A549 (cell line): Measurements from ENCODE around the gene LIPT2. TPM values are rescaled to one million over a fixed set of nuclear protein-coding genes. Genes with fewer than 3 reads are reported as not detected.

Experiments used
- ATAC-seq, 2 experiments: fragments of 200-7000 bp in 1 of 2; fragments of >200 bp in 1 of 2; cut with Nextera tagmentation in 1 of 2; cut with Tn5 transposase in 1 of 2; 3 replicates each; pipeline versions ENCODE4 v1.8.0 to v1.9.1; 2018 to 2020; ENCODE audit warnings: mild to moderate bottlenecking in 1 of 2, moderate library complexity in 1 of 2
- CTCF ChIA-PET: fragments of 300-600 bp; sonication (Branson Sonifier 250); formaldehyde crosslinking; extraction: SDS; loops from one replicate; lab custom pipeline; 2021; ENCODE audit warnings: antibody characterized with exemption, inconsistent platforms; lab: Yijun Ruan, JAX
- POLR2A ChIA-PET: fragments of 350-600 bp; formaldehyde crosslinking; extraction: SDS; loops from one replicate; lab custom pipeline; 2021; ENCODE audit warnings: antibody characterized with exemption, inconsistent platforms; lab: Yijun Ruan, JAX
- DNase-seq, 2 experiments: peaks; one replicate each; pipeline versions ENCODE4 v3.0.0 to v3.0.0-alpha.2; 2011 to 2016; ENCODE audit warnings: low read depth in 1 of 2, low spot score in 1 of 2
- FAIRE-seq: peaks from 2 replicates; lab custom pipeline; 2011; peaks lifted over from hg19 to GRCh38; lab: Jason Lieb, UNC
- H3K27ac ChIP-seq, 2 experiments: fragments of >200 bp; sonication (Bioruptor Twin); formaldehyde crosslinking; 3 replicates each; pipeline ENCODE4 v1.5.1; 2016 to 2017
- H3K4me1 ChIP-seq: fragments of >200 bp; sonication (Bioruptor Twin); formaldehyde crosslinking; 3 replicates; pipeline ENCODE4 v1.6.1; 2016
- H3K4me2 ChIP-seq: fragments of >200 bp; sonication (Bioruptor Twin); formaldehyde crosslinking; 3 replicates; pipeline ENCODE4 v1.6.1; 2016
- H3K4me3 ChIP-seq: fragments of >200 bp; sonication (Bioruptor Twin); formaldehyde crosslinking; 3 replicates; pipeline ENCODE4 v1.5.1; 2016
- H3K9me3 ChIP-seq: fragments of >200 bp; sonication (Bioruptor Twin); formaldehyde crosslinking; 3 replicates; pipeline ENCODE4 v1.6.1; 2016
- CBX8 ChIP-seq: fragments of 200-600 bp; sonication (generic); IDR thresholded peaks from 2 replicates; pipeline ENCODE4 v1.6.1; 2016
- EHF ChIP-seq: fragments of 250-450 bp; sonication (Bioruptor Pico); IDR thresholded peaks from 2 replicates; pipeline ENCODE4 v1.5.0; 2020; ENCODE audit warnings: mild to moderate bottlenecking
- EHMT2 ChIP-seq: fragments of 200-600 bp; sonication (generic); IDR thresholded peaks from 2 replicates; pipeline ENCODE4 v1.6.1; 2016; ENCODE audit warnings: antibody characterized with exemption, low read depth, mild to moderate bottlenecking, moderate library complexity
- EP300 ChIP-seq, 2 experiments: fragments of >200 bp; sonication (Bioruptor Twin); formaldehyde crosslinking; IDR thresholded peaks; 2 replicates in 1 of 2; 3 replicates in 1 of 2; pipeline ENCODE4 v1.6.1; 2016 to 2017
- ESRRA ChIP-seq: fragments of 150-350 bp; IDR thresholded peaks from 2 replicates; pipeline ENCODE4 v1.6.1; 2014; ENCODE audit warnings: mild to moderate bottlenecking, low read length, borderline replicate concordance
- GATA3 ChIP-seq: IDR thresholded peaks from 2 replicates; pipeline ENCODE4 v1.6.1; 2012; ENCODE audit warnings: borderline replicate concordance
- HEYL ChIP-seq: fragments of 250-450 bp; sonication (Bioruptor Pico); IDR thresholded peaks from 2 replicates; pipeline ENCODE4 v1.8.0; 2021; ENCODE audit warnings: mild to moderate bottlenecking, moderate library complexity
- JUNB ChIP-seq: fragments of >200 bp; sonication (Bioruptor Twin); formaldehyde crosslinking; IDR thresholded peaks from 2 replicates; pipeline ENCODE4 v1.6.1; 2016
- KDM1A ChIP-seq: fragments of 200-600 bp; sonication (generic); IDR thresholded peaks from 2 replicates; pipeline ENCODE4 v1.6.1; 2016; ENCODE audit warnings: low read depth, mild to moderate bottlenecking
- MAFK ChIP-seq: fragments of 450-650 bp; IDR thresholded peaks from 2 replicates; pipeline ENCODE4 v1.6.1; 2014; ENCODE audit not compliant: partially characterized antibody
- MAZ ChIP-seq: fragments of 150-350 bp; IDR thresholded peaks from 2 replicates; pipeline ENCODE4 v1.6.1; 2014; ENCODE audit warnings: antibody characterized with exemption, low read depth, low read length, borderline replicate concordance
- NFE2L2 ChIP-seq: fragments of 150-350 bp; conservative IDR thresholded peaks from 2 replicates; pipeline ENCODE4 v1.6.1; 2014; ENCODE audit warnings: low read length
- NPAS2 ChIP-seq: fragments of 250-450 bp; sonication (Bioruptor Pico); IDR thresholded peaks from 2 replicates; pipeline ENCODE4 v1.8.0; 2022; ENCODE audit warnings: mild to moderate bottlenecking, moderate library complexity, borderline replicate concordance
- PHF8 ChIP-seq: fragments of 200-600 bp; sonication (generic); IDR thresholded peaks from 2 replicates; pipeline ENCODE4 v1.6.1; 2016; ENCODE audit warnings: low read depth, mild to moderate bottlenecking, antibody characterized with exemption, moderate library complexity, borderline replicate concordance
- POLR2AphosphoS2 ChIP-seq: conservative IDR thresholded peaks from 2 replicates; pipeline ENCODE4 v1.6.1; 2012; ENCODE audit warnings: low read length, improper control_type of control experiment, inconsistent platforms
- RAD21 ChIP-seq, 2 experiments: fragments of >200 bp in 1 of 2; sonication (Bioruptor Twin) in 1 of 2; formaldehyde crosslinking in 1 of 2; IDR thresholded peaks in 1 of 2; conservative IDR thresholded peaks in 1 of 2; 2 replicates in 1 of 2; 3 replicates in 1 of 2; pipeline ENCODE4 v1.6.1; 2012 to 2018; ENCODE audit warnings: inconsistent platforms in 1 of 2
- RARB ChIP-seq: fragments of 250-450 bp; sonication (Bioruptor Pico); IDR thresholded peaks from 2 replicates; pipeline ENCODE4 v1.8.0; 2021; ENCODE audit warnings: mild to moderate bottlenecking, moderate library complexity
- RNF2 ChIP-seq: fragments of 200-600 bp; sonication (generic); IDR thresholded peaks from 2 replicates; pipeline ENCODE4 v1.6.1; 2016; ENCODE audit warnings: low read depth, mild to moderate bottlenecking, antibody characterized with exemption, moderate library complexity, borderline replicate concordance
- SMC3 ChIP-seq: fragments of >200 bp; sonication (Bioruptor Twin); formaldehyde crosslinking; IDR thresholded peaks from 3 replicates; pipeline ENCODE4 v1.6.1; 2018; ENCODE audit warnings: inconsistent platforms
- SREBF2 ChIP-seq: fragments of 450-650 bp; IDR thresholded peaks from 2 replicates; pipeline ENCODE4 v1.6.1; 2014; ENCODE audit warnings: mild to moderate bottlenecking, moderate library complexity
- ZSCAN20 ChIP-seq: fragments of 250-450 bp; sonication (Bioruptor Pico); IDR thresholded peaks from 2 replicates; pipeline ENCODE4 v1.8.0; 2022; ENCODE audit warnings: mild to moderate bottlenecking, moderate library complexity
- WGBS: methylation state at CpG from one replicate; pipeline ENCODE4 v1.1.6; 2017; ENCODE audit errors: missing lambda C conversion rate; 5-methylcytosine and 5-hydroxymethylcytosine counted together
- polyA plus RNA-seq, 4 experiments: library from polyadenylated mRNA; depleted of rRNA in 3 of 4; stranded (reverse); fragments of >200 nt; fragmentation: RNase III in 1 of 4; extraction: RNeasy Plus Mini Kit Qiagen cat#74134 plus additional on column Dnase treatment in 1 of 4; gene quantifications; 2 replicates in 3 of 4; 3 replicates in 1 of 4; pipeline ENCODE4 v1.2.3, GENCODE V29; 2011 to 2017
- TF ChIP-seq, protein P1 (sequence below): IDR thresholded peaks from 2 replicates; pipeline ENCODE4 v1.6.1; 2012
- TF ChIP-seq, protein P2 (sequence below): fragments of >200 bp; sonication (Bioruptor Twin); formaldehyde crosslinking; IDR thresholded peaks from 2 replicates; pipeline ENCODE4 v1.6.1; 2016
- TF ChIP-seq, protein P3 (sequence below): fragments of 250-450 bp; sonication (Bioruptor Pico); IDR thresholded peaks from 2 replicates; pipeline ENCODE4 v1.5.0; 2020; ENCODE audit warnings: low read depth, mild to moderate bottlenecking, moderate library complexity
- TF ChIP-seq, protein P4 (sequence below): IDR thresholded peaks from 2 replicates; pipeline ENCODE4 v1.6.1; 2012; ENCODE audit warnings: low read depth, borderline replicate concordance

The LIPT2 gene
- polyA plus RNA-seq, 2 of the 4 experiments (the other 2 are of a cell fraction) = 4.8 to 9.8 TPM

DNA sequence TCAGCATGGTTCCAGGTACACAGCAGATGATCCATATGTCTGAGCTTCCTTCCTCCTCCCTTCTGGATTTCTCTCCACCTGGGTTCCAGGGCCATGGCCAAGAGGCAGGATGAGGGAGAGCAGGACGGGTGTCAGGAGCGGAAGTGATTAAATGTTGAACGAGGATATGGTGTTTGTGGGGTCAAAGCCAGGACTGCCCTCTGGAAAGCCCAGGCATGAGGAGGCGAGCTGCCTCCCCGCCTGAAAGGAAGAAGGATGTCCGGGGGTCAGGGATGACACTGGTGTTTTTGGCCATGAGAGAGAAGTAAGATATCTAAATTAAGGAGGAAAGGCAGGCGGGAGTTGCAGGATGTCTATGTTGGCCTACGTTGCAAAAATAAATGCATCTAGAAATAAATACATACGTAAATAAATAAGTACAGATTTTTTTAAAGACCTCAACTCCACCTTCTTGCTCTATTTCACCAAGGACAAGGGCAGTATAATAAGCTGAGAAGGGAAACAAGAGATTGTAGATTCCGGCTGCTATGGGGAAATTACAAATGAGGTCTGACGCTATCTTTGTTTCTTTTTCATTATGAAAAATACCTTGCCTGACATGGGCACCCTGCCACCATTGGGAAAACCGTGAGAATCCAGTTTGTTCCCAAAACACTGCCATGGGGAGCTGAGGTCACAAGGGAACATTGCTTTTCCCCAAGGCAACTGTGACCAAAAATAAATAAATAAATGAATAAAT, 27.6 kb upstream of the LIPT2 start:
- Histone ChIP-seq H3K4me2 (no peak overlapping the region), H3K9me3 (no peaks in the 10 kb centered on the region), H3K4me3 (no peak overlapping the region), H3K27ac (no peak overlapping the region), H3K4me1 (no peaks in the 10 kb centered on the region)
- ChIA-PET CTCF (interaction anchor here (0.8 to 4.0 kb wide), 5 partner anchors 42 to 265 kb away, joined by 3 to 18 read pairs (median 5); no protein-coding TSS in a partner anchor), POLR2A (interaction anchor here (4.2 kb wide), 1 partner anchor 28 kb away, joined by 18 read pairs; the partner anchor contains the start of gene LIPT2)
- no peak for DNase-seq
- ATAC-seq = no peak
- 68% methylated on average over 12 of the region's 12 CpGs for WGBS
- FAIRE-seq = no peak
- TF ChIP-seq RARB (CRISPR knock-in tag) = no peak
- no peak for TF ChIP-seq POLR2AphosphoS2
- no peak for TF ChIP-seq HEYL (CRISPR knock-in tag)
- TF ChIP-seq, protein P1, sequence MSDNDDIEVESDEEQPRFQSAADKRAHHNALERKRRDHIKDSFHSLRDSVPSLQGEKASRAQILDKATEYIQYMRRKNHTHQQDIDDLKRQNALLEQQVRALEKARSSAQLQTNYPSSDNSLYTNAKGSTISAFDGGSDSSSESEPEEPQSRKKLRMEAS = no peak
- no peak for TF ChIP-seq CBX8
- no peak for TF ChIP-seq RNF2
- no peak for TF ChIP-seq NFE2L2
- TF ChIP-seq EP300 (IDR thresholded peaks at IDR 0.05) = no peak
- TF ChIP-seq GATA3 = no peak
- no peak for TF ChIP-seq PHF8
- TF ChIP-seq ZSCAN20 (CRISPR knock-in tag) = no peak
- TF ChIP-seq, protein P2, sequence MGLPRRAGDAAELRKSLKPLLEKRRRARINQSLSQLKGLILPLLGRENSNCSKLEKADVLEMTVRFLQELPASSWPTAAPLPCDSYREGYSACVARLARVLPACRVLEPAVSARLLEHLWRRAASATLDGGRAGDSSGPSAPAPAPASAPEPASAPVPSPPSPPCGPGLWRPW = no peak

DNA sequence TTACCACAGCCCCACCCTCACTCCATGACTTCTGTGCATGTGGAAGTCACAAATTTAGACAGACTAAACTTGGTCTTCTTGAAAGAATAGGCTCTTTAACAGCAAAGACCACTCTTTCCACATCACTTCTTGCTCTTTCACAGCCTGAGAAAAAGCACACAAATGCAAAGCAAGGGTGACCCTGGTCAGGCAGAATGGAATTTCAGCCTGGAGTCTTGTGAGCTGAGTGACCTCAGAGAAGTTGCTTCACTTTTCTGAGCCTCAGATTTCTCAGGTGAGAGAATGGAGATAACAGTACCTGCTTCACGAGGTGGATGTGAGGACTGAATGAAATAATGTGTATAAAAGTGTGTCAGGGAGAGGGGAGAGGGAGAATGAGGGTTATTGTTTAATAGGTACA, 26.8 kb upstream of the LIPT2 start:
- H3K4me3 ChIP-seq = no peak overlapping the region
- FAIRE-seq = no peak
- ChIA-PET CTCF (interaction anchor here (1.2 to 4.0 kb wide), 4 partner anchors 67 to 336 kb away, joined by 4 to 18 read pairs (median 4); no protein-coding TSS in a partner anchor), POLR2A (interaction anchor here (1.0 kb wide), 1 partner anchor 27 kb away, joined by 3 read pairs; no protein-coding TSS in a partner anchor)
- H3K4me1 ChIP-seq = no peaks in the 10 kb centered on the region
- H3K27ac ChIP-seq = no peak overlapping the region
- DNase-seq = no peak
- ATAC-seq = no peak
- WGBS = 5% methylated on average over 1 of the region's 1 CpG
- H3K4me2 ChIP-seq = no peak overlapping the region
- TF ChIP-seq EHF (CRISPR knock-in tag) (no peak), KDM1A (no peak), SREBF2 (no peak), RNF2 (no peak), SMC3 (no peak), NPAS2 (CRISPR knock-in tag) (no peak), JUNB (no peak), MAZ (no peak), MAFK (no peak), EHMT2 (no peak), RAD21 (conservative IDR thresholded peaks at IDR 0.05 in 1 of 2, IDR thresholded peaks at IDR 0.05 in 1 of 2) (no peak), ESRRA (no peak)
- TF ChIP-seq, protein P3, sequence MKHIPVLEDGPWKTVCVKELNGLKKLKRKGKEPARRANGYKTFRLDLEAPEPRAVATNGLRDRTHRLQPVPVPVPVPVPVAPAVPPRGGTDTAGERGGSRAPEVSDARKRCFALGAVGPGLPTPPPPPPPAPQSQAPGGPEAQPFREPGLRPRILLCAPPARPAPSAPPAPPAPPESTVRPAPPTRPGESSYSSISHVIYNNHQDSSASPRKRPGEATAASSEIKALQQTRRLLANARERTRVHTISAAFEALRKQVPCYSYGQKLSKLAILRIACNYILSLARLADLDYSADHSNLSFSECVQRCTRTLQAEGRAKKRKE (CRISPR knock-in tag) = no peak
- TF ChIP-seq, protein P4, sequence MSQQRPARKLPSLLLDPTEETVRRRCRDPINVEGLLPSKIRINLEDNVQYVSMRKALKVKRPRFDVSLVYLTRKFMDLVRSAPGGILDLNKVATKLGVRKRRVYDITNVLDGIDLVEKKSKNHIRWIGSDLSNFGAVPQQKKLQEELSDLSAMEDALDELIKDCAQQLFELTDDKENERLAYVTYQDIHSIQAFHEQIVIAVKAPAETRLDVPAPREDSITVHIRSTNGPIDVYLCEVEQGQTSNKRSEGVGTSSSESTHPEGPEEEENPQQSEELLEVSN = no peak
- H3K9me3 ChIP-seq = no peaks in the 10 kb centered on the region
